ENCODE results near the gene HBG1. TPM values are rescaled to one million over a fixed set of nuclear protein-coding genes. Genes with fewer than 3 reads are reported as not detected.

Gene HBG1
- total RNA-seq, 2 experiments from 2014 or later, result not detected

GRCh38 chr11:5224538-5225479 lies 24.8 kb downstream of the HBG1 start:
- no peaks in the 10 kb centered on the region for H3K4me1 Mint-ChIP-seq
- POLR2A ChIA-PET, result no interaction called here
- CTCF ChIA-PET, result no interaction called here
- H3K36me3 Mint-ChIP-seq (ENCODE audit: low read depth), result no peaks in the 10 kb centered on the region
- DNase-seq, result no peak
- no peak overlapping the region for H3K4me3 Mint-ChIP-seq
- no peaks in the 10 kb centered on the region for H3K27me3 Mint-ChIP-seq
- H3K9me3 Mint-ChIP-seq, result no peaks in the 10 kb centered on the region
- H3K27ac Mint-ChIP-seq, result no peak overlapping the region

DNA sequence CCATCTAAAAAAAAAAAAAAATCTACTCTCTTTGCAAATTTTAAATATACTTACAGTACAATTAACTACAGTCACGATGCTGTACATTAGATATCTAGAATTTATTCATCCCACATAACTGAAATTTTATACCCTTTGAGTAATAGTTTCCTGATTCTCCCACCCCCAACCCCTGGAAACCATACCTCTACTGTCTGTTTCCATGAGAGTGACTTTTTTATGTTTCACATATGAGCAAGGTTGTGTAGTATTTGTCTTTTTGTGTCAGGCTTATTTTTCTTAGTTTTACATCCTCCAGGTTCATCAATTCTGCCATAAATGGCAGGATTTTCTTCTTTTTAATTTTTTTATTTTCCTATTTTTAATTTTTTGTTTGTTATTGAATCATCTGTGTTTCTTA lies 26.0 kb downstream of the HBG1 start:
- Mint-ChIP-seq H3K36me3 (ENCODE audit: low read depth) (no peaks in the 10 kb centered on the region), H3K4me1 (no peaks in the 10 kb centered on the region), H3K9me3 (no peaks in the 10 kb centered on the region), H3K27ac (no peak overlapping the region), H3K4me3 (no peak overlapping the region), H3K27me3 (no peaks in the 10 kb centered on the region)
- ChIA-PET POLR2A (no interaction called here), CTCF (no interaction called here)
- DNase-seq, result no peak

DNA sequence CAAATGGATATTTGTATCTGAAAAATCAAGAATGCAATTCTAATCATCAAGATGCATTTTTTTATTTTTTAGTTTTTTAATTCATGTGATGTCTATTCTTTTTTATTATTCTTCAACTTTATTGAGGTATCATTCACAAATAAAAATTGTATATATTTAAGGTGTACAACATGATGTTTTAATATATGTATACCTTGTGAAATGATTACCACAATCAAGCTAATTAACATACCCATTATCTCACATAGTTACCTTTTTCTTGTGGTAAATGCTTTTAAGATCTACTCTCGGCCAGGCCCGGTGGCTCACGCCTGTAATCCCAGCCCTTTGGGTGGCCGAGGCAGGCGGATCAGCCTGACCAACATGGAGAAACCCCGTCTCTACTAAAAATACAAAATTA lies 26.5 kb downstream of the HBG1 start:
- no peaks in the 10 kb centered on the region for H3K27me3 Mint-ChIP-seq
- DNase-seq, result no peak
- H3K9me3 Mint-ChIP-seq, result no peaks in the 10 kb centered on the region
- no peak overlapping the region for H3K27ac Mint-ChIP-seq
- no peaks in the 10 kb centered on the region for H3K36me3 Mint-ChIP-seq (ENCODE audit: low read depth)
- no peak overlapping the region for H3K4me3 Mint-ChIP-seq
- POLR2A ChIA-PET, result no interaction called here
- CTCF ChIA-PET, result no interaction called here
- no peaks in the 10 kb centered on the region for H3K4me1 Mint-ChIP-seq

DNA sequence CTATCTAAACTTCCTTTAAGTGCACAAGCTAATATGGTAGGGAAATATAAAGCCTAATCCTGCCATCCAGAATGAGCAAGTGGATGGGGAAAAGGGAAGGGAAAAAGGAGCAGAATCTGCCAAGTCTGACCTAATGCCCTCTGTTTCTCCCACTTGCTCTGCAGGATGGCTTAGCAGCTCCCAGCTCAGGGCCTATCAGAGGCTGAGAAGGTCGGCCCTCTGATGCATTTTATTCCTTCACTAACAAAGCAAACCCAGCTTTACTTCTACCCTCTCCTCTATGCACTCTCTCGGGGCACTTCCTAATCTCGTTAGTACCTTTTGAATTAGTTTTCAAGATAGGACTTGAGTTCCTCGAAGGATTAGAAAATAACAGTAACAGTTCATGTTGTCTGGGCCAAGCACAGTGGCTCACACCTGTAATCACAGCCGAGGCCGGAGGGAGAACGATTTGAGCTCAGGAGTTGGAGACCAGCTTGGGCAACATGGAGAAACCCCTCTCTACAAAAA lies 39.2 kb downstream of the HBG1 start:
- Mint-ChIP-seq H3K4me1 (no peaks in the 10 kb centered on the region), H3K27ac (no peak overlapping the region), H3K4me3 (no peak overlapping the region), H3K9me3 (no peaks in the 10 kb centered on the region), H3K36me3 (ENCODE audit: low read depth) (no peaks in the 10 kb centered on the region), H3K27me3 (no peaks in the 10 kb centered on the region)
- ChIA-PET CTCF (no interaction called here), POLR2A (no interaction called here)
- DNase-seq, result no peak

GRCh38 chr11:5204787-5205186 lies 44.9 kb downstream of the HBG1 start:
- H3K27ac Mint-ChIP-seq, result no peak overlapping the region
- DNase-seq, result no peak
- H3K27me3 Mint-ChIP-seq, result no peaks in the 10 kb centered on the region
- CTCF ChIA-PET, result interaction anchor here (0.7 to 0.8 kb wide), 2 partner anchors 86 to 93 kb away, joined by 3 read pairs; no protein-coding TSS in a partner anchor
- H3K4me3 Mint-ChIP-seq, result no peak overlapping the region
- POLR2A ChIA-PET, result no interaction called here
- no peaks in the 10 kb centered on the region for H3K4me1 Mint-ChIP-seq
- no peaks in the 10 kb centered on the region for H3K9me3 Mint-ChIP-seq
- H3K36me3 Mint-ChIP-seq (ENCODE audit: low read depth), result no peaks in the 10 kb centered on the region

DNA sequence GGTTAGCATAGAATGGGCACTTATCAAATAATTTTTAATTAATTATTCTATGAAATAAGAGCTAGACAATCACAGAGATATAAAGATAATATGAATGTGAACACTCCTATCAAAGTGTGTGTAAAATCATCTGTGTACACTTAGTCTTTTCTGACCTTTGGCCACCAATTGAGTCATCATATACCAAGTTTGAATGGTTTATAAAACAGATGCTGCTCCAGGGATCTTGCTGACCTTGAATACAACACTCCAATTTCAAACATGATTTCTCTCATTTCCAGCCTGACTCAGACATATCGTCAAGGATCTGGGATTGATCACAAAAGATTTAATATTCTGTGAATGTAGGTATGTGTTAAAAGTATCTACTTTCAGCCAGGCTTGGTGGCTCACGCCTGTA lies 46.3 kb downstream of the HBG1 start:
- POLR2A ChIA-PET, result no interaction called here
- Mint-ChIP-seq H3K9me3 (no peaks in the 10 kb centered on the region), H3K27me3 (no peaks in the 10 kb centered on the region), H3K4me3 (no peak overlapping the region), H3K36me3 (ENCODE audit: low read depth) (no peaks in the 10 kb centered on the region), H3K4me1 (no peaks in the 10 kb centered on the region), H3K27ac (no peak overlapping the region)
- no peak for DNase-seq
- CTCF ChIA-PET, result no interaction called here

- ChIA-PET CTCF (no interaction called here), POLR2A (no interaction called here)
- no peak within 1 kb of the TSS for H3K27ac Mint-ChIP-seq
- DNase-seq, result no peak
- no peaks in the 10 kb centered on the region for H3K4me1 Mint-ChIP-seq
- H3K4me3 Mint-ChIP-seq, result no peak within 1 kb of the TSS
- no peaks in the 10 kb centered on the region for H3K36me3 Mint-ChIP-seq (ENCODE audit: low read depth)
- no peaks in the 10 kb centered on the region for H3K27me3 Mint-ChIP-seq
- H3K9me3 Mint-ChIP-seq, result no peaks in the 10 kb centered on the region
Observed at GRCh38 chr11:5200582-5200981, 49.1 kb downstream of the HBG1 start, which contains the start of gene OR51V1. Gene OR51V1, minus strand, starts transcription at chr11:5200682. Its CDS starts 0 bp downstream, at chr11:5200682.

DNA sequence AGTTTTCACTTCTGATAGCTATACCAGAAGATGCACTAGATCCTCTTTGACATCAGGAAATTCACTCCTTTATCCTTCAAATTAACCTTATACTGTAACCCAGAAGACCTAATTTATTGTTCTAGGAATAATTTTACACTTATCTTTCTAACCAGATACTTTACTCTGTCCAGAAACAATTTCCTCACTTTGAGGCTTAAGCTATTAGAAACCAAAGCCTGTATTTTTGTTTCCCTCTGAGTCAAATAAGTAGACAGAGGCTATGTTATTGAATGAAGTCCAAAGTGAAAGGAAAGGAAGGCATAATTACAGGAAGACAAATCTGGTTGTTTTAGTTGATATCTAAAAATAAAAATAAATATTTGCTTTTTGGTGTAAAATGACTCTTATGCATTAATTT lies 51.4 kb downstream of the HBG1 start:
- Mint-ChIP-seq H3K4me1 (no peaks in the 10 kb centered on the region), H3K36me3 (ENCODE audit: low read depth) (no peaks in the 10 kb centered on the region), H3K27me3 (no peaks in the 10 kb centered on the region), H3K4me3 (no peak overlapping the region), H3K27ac (no peak overlapping the region), H3K9me3 (no peaks in the 10 kb centered on the region)
- ChIA-PET CTCF (no interaction called here), POLR2A (no interaction called here)
- no peak for DNase-seq

Other genes starting within 250 kb of the HBG1 start
- gene OR52J3, start 203.3 kb downstream of the HBG1 start, total RNA-seq, result not detected
- not detected for gene OR52E2, start 190.2 kb downstream of the HBG1 start, total RNA-seq
- not detected for gene OR52E1, start 180.3 kb downstream of the HBG1 start, total RNA-seq
- gene OR52A5, start 111.5 kb downstream of the HBG1 start, total RNA-seq, result not detected
- not detected for gene OR52A1, start 95.1 kb downstream of the HBG1 start, total RNA-seq
- not detected for gene OR51V1, start 49.2 kb downstream of the HBG1 start, total RNA-seq
- not detected for gene HBB, start 22.8 kb downstream of the HBG1 start, total RNA-seq
- gene HBD, start 15.4 kb downstream of the HBG1 start, total RNA-seq, result not detected
- gene HBG2, start 4.9 kb upstream of the HBG1 start, total RNA-seq, result not detected
- gene HBE1, start 20.1 kb upstream of the HBG1 start, total RNA-seq, result not detected
- gene OR51B4, start 52.1 kb upstream of the HBG1 start, total RNA-seq, result not detected
- not detected for gene OR51B2, start 74.4 kb upstream of the HBG1 start, total RNA-seq
- gene OR51B5, start 93.7 kb upstream of the HBG1 start, total RNA-seq, result not detected
- gene OR51B6, start 101.7 kb upstream of the HBG1 start, total RNA-seq, result not detected
- not detected for gene OR51M1, start 134.0 kb upstream of the HBG1 start, total RNA-seq
- not detected for gene OR51Q1, start 172.3 kb upstream of the HBG1 start, total RNA-seq
- gene OR51I1, start 191.7 kb upstream of the HBG1 start, total RNA-seq, result not detected
- not detected for gene OR51I2, start 199.5 kb upstream of the HBG1 start, total RNA-seq
- gene OR52D1, start 238.8 kb upstream of the HBG1 start, total RNA-seq, result not detected

Measured in activated CD4-positive, alpha-beta memory T cell treated with anti-CD3 and anti-CD28 coated beads, Interleukin-2, amount 10 ng/mL, durations not matched to agents 7 days and 5 days (primary cell).